Left ventricle myocardium inferior (tissue), 1 donor: Measurements from ENCODE around the gene BTRC. TPM values are rescaled to one million over a fixed set of nuclear protein-coding genes. Genes with fewer than 3 reads are reported as not detected.

ENCODE experiments used
- DNase-seq: peaks from one replicate; pipeline ENCODE4 v3.0.0-alpha.2; 2020
- H3K27ac ChIP-seq: fragments of 200-600 bp; replicated peaks from 2 replicates; pipeline ENCODE4 v1.8.0; 2021
- H3K27me3 ChIP-seq: fragments of 200-600 bp; 2 replicates; pipeline ENCODE4 v1.8.0; 2021; ENCODE audit warnings: low read depth
- H3K36me3 ChIP-seq: fragments of 200-600 bp; 2 replicates; pipeline ENCODE4 v1.8.0; 2021
- H3K4me1 ChIP-seq: fragments of 200-600 bp; 2 replicates; pipeline ENCODE4 v1.8.0; 2021
- H3K4me3 ChIP-seq: fragments of 200-600 bp; 2 replicates; pipeline ENCODE4 v1.8.0; 2021; ENCODE audit warnings: mild to moderate bottlenecking, moderate library complexity
- H3K9me3 ChIP-seq: fragments of 200-600 bp; replicated peaks from 2 replicates; pipeline ENCODE4 v1.8.0; 2021
- intact Hi-C: fragments of 100-400 bp; cut with micrococcal nuclease; formaldehyde crosslinking; loops from one replicate; pipeline ENCODE4 v1.11.0; 2022
- total RNA-seq: library from RNA; stranded (reverse); fragmentation: NEBNext Ultra II Directional; extraction: Animal tissue kit (Norgen Biotek cat#: 25700); gene quantifications from one replicate; pipeline ENCODE4 v1.2.1, GENCODE V29; 2021
- TF ChIP-seq, protein P1 (sequence below): fragments of 200-600 bp; IDR thresholded peaks from 2 replicates; pipeline ENCODE4 v1.8.0; 2021; ENCODE audit warnings: antibody characterized with exemption, mild to moderate bottlenecking, borderline replicate concordance
- donor health status: DM: no; HTN: yes; CAD: no; lungs with severe emphysema.

The BTRC gene
- total RNA-seq, 1 donor from 2014 or later, result 34.8 TPM

- H3K27me3 ChIP-seq, result peaks cover 53% of the 10 kb centered on the region
- TF ChIP-seq, protein P1, sequence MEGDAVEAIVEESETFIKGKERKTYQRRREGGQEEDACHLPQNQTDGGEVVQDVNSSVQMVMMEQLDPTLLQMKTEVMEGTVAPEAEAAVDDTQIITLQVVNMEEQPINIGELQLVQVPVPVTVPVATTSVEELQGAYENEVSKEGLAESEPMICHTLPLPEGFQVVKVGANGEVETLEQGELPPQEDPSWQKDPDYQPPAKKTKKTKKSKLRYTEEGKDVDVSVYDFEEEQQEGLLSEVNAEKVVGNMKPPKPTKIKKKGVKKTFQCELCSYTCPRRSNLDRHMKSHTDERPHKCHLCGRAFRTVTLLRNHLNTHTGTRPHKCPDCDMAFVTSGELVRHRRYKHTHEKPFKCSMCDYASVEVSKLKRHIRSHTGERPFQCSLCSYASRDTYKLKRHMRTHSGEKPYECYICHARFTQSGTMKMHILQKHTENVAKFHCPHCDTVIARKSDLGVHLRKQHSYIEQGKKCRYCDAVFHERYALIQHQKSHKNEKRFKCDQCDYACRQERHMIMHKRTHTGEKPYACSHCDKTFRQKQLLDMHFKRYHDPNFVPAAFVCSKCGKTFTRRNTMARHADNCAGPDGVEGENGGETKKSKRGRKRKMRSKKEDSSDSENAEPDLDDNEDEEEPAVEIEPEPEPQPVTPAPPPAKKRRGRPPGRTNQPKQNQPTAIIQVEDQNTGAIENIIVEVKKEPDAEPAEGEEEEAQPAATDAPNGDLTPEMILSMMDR, result peak; percentile 92
- intact Hi-C loops, result no loop called here
Measured at GRCh38 chr10:101569622-101570427, 215.9 kb downstream of the BTRC start.

DNA sequence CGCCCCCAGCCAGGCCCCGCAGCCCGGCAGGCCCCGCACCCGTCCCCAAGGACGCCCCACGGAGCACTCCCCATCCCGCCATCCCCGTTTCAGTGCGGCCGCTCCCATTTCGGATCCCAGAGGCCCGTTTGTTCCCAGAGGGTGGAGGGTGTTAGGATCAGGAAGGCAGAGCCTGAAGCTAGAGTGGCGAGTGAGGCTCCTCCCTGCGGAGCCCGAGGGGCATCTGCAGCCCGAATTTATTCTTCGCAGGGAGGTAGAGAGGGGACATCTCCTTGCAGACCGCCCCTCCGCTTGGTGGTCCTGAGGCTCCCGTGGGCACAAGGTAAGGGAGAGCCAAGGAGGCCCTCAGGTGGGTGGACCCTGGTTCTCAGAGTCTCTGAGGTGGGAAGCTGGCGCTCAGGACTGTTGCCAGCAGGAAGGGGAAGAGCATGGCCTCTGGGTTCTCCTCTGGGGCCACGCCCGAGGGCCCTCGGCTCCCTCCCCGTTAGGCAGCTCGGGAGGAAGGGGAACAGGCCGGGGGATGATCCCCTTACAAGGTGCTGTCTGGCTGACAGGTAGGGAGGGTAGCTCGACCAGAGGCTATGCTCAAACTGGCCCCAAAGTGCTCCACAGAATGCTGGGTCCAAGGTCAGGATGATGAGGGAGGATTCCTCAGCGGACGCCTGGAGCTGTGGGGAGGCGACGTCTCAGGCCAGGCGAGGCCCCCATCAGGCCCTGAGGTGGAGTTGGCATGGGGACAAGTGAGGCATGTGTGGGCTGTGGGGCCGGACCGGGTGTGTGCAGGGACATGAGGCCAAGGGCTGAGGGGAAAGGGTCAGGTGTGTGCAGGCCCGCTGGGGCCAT, 216.7 kb downstream of the BTRC start:
- peak overlapping the region; percentile 70 for H3K4me3 ChIP-seq
- H3K36me3 ChIP-seq, result no peaks in the 10 kb centered on the region
- H3K27ac ChIP-seq, result no peak overlapping the region
- DNase-seq, result no peak
- H3K4me1 ChIP-seq, result peaks cover 27% of the 10 kb centered on the region
- H3K27me3 ChIP-seq, result peaks cover 45% of the 10 kb centered on the region
- H3K9me3 ChIP-seq, result peaks cover 17% of the 10 kb centered on the region
- intact Hi-C loops, result no loop called here
- TF ChIP-seq, protein P1, result no peak

More at GRCh38 chr10:101569622-101570427, 215.9 kb downstream of the BTRC start:
- no peaks in the 10 kb centered on the region for H3K36me3 ChIP-seq
- H3K4me1 ChIP-seq, result peaks cover 27% of the 10 kb centered on the region
- peak; percentile 81 for DNase-seq
- H3K9me3 ChIP-seq, result peaks cover 17% of the 10 kb centered on the region
- H3K4me3 ChIP-seq, result peak overlapping the region; percentile 70
- no peak overlapping the region for H3K27ac ChIP-seq

DNA sequence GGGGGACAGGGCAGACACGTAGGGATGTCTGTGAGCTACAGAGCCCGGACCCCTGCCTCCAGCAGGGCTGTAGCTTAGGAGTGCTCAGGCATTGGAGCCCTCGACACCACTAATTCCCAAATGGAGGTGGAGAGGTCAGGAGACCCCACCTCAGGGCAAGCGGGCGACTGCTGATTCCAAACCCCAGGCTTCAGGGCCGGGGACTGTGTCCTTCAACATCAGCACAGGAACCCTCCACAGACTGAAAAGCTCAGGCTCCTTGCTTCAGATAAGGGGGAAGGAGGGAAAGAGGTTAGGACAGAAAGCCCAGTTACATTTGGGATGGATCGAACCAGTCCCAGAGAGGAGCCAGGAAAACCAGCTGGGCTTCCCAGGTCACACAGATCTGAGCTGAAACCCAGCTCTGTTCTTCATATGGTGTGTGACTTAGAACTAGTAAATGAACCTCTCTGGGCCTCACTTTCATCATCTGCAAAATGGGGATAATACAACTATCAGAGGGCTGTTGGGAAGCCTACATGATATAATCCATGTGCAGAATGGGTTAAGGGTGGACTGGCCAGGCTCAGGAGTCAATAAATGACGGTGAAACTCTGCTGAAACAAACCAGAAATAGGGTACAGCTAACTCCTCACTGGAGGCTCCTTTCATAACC, 217.4 kb downstream of the BTRC start:
- H3K4me3 ChIP-seq, result no peak overlapping the region
- DNase-seq, result no peak
- TF ChIP-seq, protein P1, result no peak
- peaks cover 17% of the 10 kb centered on the region for H3K9me3 ChIP-seq
- H3K36me3 ChIP-seq, result no peaks in the 10 kb centered on the region
- intact Hi-C loops, result no loop called here
- peaks cover 22% of the 10 kb centered on the region for H3K4me1 ChIP-seq
- H3K27me3 ChIP-seq, result peaks cover 38% of the 10 kb centered on the region
- no peak overlapping the region for H3K27ac ChIP-seq

DNA sequence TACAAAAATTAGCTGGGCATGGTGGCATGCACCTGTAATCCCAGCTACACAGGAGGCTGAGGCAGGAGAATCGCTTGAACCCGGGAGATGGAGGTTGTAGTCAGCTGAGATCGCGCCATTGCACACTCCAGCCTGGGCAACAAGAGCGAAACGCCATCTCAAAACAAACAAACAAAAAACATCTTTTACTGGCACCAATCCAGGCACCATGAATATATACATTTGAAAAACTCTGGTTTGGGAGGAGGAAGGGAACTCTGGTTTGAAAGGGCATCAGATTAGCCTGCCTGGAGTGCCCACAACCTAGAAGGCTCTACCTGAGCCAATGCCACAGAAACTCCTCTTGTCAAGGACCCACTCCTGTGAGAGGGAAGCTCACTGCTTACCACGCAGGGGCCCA, 218.2 kb downstream of the BTRC start:
- Histone ChIP-seq H3K27ac (no peak overlapping the region), H3K4me3 (no peak overlapping the region), H3K9me3 (peaks cover 17% of the 10 kb centered on the region), H3K4me1 (peaks cover 17% of the 10 kb centered on the region), H3K36me3 (peaks cover 4% of the 10 kb centered on the region), H3K27me3 (peaks cover 30% of the 10 kb centered on the region)
- TF ChIP-seq, protein P1, result no peak
- intact Hi-C loops, result no loop called here
- no peak for DNase-seq

DNA sequence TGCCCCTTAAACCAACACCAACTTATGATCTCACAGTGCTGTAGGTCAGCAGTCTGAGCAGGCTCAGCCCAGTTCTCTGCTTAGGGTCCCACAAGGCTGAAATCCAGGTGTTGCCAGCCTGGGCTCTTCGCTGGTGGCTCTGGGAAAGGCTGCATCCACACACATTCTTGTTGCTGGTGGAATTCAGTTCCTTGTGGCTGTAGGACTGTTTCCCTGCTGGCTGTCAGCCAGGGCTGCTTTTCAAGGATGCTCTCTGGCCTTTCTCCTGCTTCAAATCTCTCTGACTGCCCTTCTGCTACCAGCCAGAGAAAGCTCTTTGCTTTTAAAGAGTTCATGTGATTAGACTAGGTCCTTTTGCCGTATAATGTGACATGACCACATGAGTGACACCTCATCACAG, 218.8 kb downstream of the BTRC start:
- no peak overlapping the region for H3K4me3 ChIP-seq
- intact Hi-C loops, result no loop called here
- no peak for DNase-seq

More for the DNA sequence above, 218.8 kb downstream of the BTRC start:
- Histone ChIP-seq H3K4me1 (peaks cover 17% of the 10 kb centered on the region), H3K27me3 (peaks cover 24% of the 10 kb centered on the region), H3K27ac (no peak overlapping the region), H3K9me3 (peaks cover 17% of the 10 kb centered on the region), H3K36me3 (peaks cover 9% of the 10 kb centered on the region)
- TF ChIP-seq, protein P1, result no peak
